HepG2 (cell line): Measurements from ENCODE around the gene HEMK1. TPM values are rescaled to one million over a fixed set of nuclear protein-coding genes. Genes with fewer than 3 reads are reported as not detected.

ENCODE experiments used
- ATF6 ChIP-seq: sonication (generic); formaldehyde crosslinking; conservative IDR thresholded peaks from 2 replicates; pipeline ENCODE4 v1.4.0; 2020; ENCODE audit warnings: missing genetic modification reagents
- DZIP1 ChIP-seq: sonication (generic); formaldehyde crosslinking; IDR thresholded peaks from 2 replicates; pipeline ENCODE4 v1.5.0; 2020; ENCODE audit warnings: mild to moderate bottlenecking, missing genetic modification reagents
- FOXP4 ChIP-seq: sonication (generic); formaldehyde crosslinking; IDR thresholded peaks from 2 replicates; pipeline ENCODE4 v1.4.0; 2020; ENCODE audit warnings: missing genetic modification reagents
- MEF2D ChIP-seq: sonication (generic); formaldehyde crosslinking; IDR thresholded peaks from 2 replicates; pipeline ENCODE4 v1.5.1; 2020; ENCODE audit warnings: mild to moderate bottlenecking, missing genetic modification reagents
- PRDM10 ChIP-seq: sonication (generic); formaldehyde crosslinking; IDR thresholded peaks from 2 replicates; pipeline ENCODE4 v1.4.0; 2020; ENCODE audit warnings: low read depth, missing genetic modification reagents
- ZNF142 ChIP-seq: sonication (generic); formaldehyde crosslinking; IDR thresholded peaks from 2 replicates; pipeline ENCODE4 v1.4.0; 2020; ENCODE audit warnings: missing genetic modification reagents
- ZNF354B ChIP-seq: sonication (generic); formaldehyde crosslinking; IDR thresholded peaks from 2 replicates; pipeline ENCODE4 v1.8.0; 2022; ENCODE audit warnings: mild to moderate bottlenecking, missing genetic modification reagents
- ZNF432 ChIP-seq: sonication (generic); formaldehyde crosslinking; IDR thresholded peaks from 2 replicates; pipeline ENCODE4 v1.5.0; 2020; ENCODE audit warnings: missing genetic modification reagents, mild to moderate bottlenecking, borderline replicate concordance
- ZNF44 ChIP-seq: sonication (generic); formaldehyde crosslinking; IDR thresholded peaks from 2 replicates; pipeline ENCODE4 v1.5.1; 2020; ENCODE audit warnings: mild to moderate bottlenecking, missing genetic modification reagents
- ZNF75D ChIP-seq: sonication (generic); formaldehyde crosslinking; IDR thresholded peaks from 2 replicates; pipeline ENCODE4 v1.8.1; 2023; ENCODE audit warnings: missing genetic modification reagents, mild to moderate bottlenecking, borderline replicate concordance
- polyA plus RNA-seq, 8 experiments: library from polyadenylated mRNA; depleted of rRNA in 3 of 8; stranded (reverse) in 7 of 8; unstranded in 1 of 8; fragments of >200 nt; fragmentation: Illumina TruSeq in 4 of 8; extraction: Trizol in 4 of 8; gene quantifications; 2 replicates each; pipeline versions ENCODE4 v1.2.1 to v1.2.3, GENCODE V29; 2011 to 2016; ENCODE audit warnings: low read depth in 4 of 8, missing spikeins in 1 of 8, mixed read lengths in 1 of 8; ENCODE audit not compliant: insufficient read depth in 1 of 8
- total RNA-seq, 5 experiments: library from RNA; depleted of rRNA; stranded (reverse); fragments of >200 nt; fragmentation: Illumina TruSeq; extraction: Trizol; gene quantifications; 2 replicates each; pipeline ENCODE4 v1.2.3, GENCODE V29; 2016; ENCODE audit warnings: low read depth in 1 of 5

HEMK1 gene
- total and polyA plus RNA-seq, 2 of the 13 experiments (the other 11 are each of a cell fraction or from before 2014, with no cell fraction given), result 9.8 to 12.6 TPM

- TF ChIP-seq DZIP1 (CRISPR knock-in tag), result no peak
- TF ChIP-seq ATF6 (CRISPR knock-in tag), result 0 out of 2 replicates have a peak, but pooled peaks have one; percentile 86
- TF ChIP-seq PRDM10 (CRISPR knock-in tag), result 0 out of 2 replicates have a peak, but pooled peaks have one; percentile 68
- no peak for TF ChIP-seq ZNF44
- no peak for TF ChIP-seq ZNF432 (CRISPR knock-in tag)
- TF ChIP-seq FOXP4 (CRISPR knock-in tag), result 0 out of 2 replicates have a peak, but pooled peaks have one; percentile 38
- no peak for TF ChIP-seq ZNF75D (CRISPR knock-in tag)
- TF ChIP-seq ZNF142 (CRISPR knock-in tag), result 0 out of 2 replicates have a peak, but pooled peaks have one; percentile 5
- no peak for TF ChIP-seq ZNF354B (CRISPR knock-in tag)
- TF ChIP-seq MEF2D (CRISPR knock-in tag), result peak; percentile 78
Observed at GRCh38 chr3:50568947-50569749, at the start of gene HEMK1 (continued).
